ENCODE results near the gene COL4A2.
A peak's percentile ranks its signal among the peaks of the same experiment; 100 is the strongest.

Gene COL4A2

DNA sequence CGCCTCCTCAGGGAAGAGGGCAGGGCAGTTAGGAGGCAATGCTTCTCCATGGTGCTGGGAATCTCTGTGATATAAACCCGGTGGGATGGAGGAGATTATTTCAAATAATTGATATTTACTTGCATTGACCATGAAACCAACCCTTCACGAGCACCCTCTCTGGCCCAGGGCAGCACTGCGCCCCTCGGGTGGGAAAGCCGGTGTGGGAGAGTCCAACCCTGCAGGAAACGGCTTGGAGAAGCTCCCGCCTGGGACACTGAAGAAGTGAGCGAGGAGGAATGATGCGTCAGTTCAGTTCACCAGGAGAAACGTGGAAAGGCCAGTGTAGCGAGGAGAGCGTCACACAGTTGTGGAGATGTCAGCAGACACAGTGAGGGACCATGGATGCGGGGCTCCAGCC is 99.9 kb downstream of the COL4A2 start:
- DNase-seq = no peak

GRCh38 chr13:110407531-110407930 is 100.4 kb downstream of the COL4A2 start:
- no peak for DNase-seq

GRCh38 chr13:110408286-110408685 is 101.2 kb downstream of the COL4A2 start:
- DNase-seq = no peak

DNA sequence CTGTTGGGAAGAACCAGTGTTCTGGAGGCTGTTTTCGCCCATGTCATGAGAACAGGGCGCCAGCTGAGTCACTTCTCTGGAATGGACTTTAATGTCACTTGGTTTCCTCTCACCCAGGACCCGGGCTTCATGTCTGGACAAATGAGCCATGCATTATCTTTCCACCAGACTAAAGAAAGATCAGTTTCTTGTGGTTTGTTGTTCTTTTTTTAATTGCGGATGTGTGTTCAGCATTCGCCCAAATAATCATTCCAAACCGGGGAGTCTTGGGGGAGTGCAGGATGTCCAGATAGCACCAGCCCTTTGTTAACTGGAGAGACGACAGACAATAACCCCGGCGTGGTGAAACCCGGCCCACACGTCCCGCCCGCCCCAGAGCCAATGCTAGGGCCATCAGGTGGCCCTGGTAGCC is 102.5 kb downstream of the COL4A2 start:
- no peak for DNase-seq

GRCh38 chr13:110410000-110410399 is 102.9 kb downstream of the COL4A2 start:
- DNase-seq = no peak

DNA sequence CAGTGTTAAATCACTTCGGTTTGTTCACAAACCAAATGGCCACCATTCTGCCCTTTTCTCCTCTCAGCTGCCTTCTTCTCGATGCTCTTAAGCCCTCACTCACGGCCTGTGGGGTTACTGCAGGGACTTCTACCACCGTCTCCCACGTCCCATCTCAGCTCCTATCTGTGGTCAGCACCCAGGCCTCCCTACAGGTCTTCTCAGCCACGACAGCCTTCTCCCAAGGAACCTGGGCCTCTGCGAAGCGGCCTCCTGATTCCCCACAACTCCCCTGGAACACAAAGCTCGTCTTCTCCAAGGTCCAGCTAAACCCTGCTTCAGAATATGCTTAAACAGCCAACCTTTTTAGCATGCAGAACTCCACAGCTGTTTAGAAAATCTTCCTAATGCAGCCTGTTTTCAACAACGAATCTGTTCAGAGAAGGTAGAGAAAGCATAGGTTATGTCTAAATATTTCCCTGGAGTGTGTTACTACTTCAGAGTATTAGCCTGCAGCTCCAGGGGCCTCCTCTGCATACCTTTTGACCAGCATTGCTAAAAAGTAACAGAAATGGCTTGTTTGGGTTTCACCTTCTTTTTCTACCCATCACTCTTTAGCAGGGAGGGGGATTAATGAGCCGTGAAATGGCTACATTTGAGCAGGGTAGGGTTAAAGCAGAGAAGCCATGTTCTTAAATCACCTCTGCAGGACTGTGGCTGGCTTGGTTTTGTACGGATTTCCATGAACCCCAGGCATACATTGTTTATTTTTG is 104.0 kb downstream of the COL4A2 start:
- no peak for DNase-seq

DNA sequence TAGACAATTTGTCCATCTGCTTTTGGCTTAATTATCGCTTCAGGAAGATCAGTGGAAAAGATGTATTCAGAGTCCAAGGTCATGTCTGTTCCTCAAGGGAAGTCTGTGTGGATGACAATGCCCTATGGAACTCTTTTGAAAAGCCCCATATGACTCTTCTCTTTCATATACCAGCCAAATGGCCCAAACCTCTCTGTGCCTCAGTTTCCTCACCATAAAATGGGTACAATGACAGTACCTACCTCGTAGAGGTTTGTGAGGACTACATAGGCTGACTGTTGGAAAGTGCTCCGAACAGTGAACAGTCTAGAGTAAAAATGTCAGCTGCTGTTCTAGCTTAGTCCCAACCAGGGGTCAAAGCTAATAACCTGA is 104.6 kb downstream of the COL4A2 start:
- DNase-seq = no peak

DNA sequence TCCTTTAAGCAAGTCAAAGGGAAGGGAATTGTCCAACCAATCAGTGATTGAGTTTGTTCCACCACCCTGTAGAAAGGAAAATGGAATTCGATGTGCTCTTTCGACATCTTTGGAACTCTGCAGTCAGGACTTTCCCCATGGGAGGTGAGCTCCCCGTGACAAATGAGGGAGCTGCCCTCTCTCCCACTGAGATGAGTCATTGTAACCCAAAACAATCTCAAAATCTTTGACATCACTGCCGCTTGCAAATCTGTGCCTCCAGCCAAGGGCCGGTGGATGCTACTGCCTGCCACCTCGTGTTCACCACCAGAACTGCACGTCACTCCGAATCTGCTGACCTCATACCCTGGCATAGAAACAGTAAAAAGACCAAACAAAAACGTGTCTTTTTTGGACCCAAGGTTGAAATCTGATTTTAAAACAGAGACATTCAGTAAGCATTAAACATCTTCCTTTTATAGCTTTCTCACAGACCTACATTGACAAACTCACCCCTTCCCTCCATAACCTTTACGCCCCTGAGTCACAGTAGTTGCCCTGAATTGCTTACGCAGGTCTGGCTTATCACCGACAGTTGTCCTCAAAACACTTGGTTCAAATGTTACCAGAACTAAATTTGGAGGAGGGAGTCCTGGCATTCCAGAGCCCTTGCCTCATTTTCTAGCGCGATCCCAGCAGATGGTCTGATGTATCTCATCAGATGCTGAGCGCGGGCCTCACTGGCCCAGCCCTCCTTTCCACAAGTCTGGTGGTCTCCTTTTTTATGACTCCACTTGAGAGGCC is 105.2 kb downstream of the COL4A2 start:
- peak in 1 of 2 experiments; percentile 1 for DNase-seq

GRCh38 chr13:110413016-110413675 is 106.1 kb downstream of the COL4A2 start:
- DNase-seq = no peak

DNA sequence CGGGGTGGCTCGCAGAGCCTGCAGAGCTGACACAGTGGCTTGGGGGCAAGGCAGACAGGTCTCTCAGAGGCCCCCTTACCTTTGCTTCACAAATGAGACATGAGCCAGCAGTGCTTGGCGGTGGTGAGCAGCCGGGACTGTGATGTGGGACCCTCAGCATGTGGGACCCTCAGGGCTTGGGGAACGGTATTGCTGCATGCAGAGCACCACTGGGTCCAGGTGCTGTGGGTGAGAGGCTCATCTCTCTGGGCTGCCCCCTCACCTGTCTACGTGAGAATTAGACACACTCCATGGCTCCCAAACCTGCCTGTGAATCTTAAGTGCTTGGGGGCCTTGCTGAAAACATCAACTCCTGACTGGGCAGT is 106.6 kb downstream of the COL4A2 start:
- no peak for DNase-seq

- no peak for DNase-seq
Measured at GRCh38 chr13:110414283-110414682, 107.2 kb downstream of the COL4A2 start.

- DNase-seq = no peak
Measured at GRCh38 chr13:110414931-110415330, 107.8 kb downstream of the COL4A2 start.

DNA sequence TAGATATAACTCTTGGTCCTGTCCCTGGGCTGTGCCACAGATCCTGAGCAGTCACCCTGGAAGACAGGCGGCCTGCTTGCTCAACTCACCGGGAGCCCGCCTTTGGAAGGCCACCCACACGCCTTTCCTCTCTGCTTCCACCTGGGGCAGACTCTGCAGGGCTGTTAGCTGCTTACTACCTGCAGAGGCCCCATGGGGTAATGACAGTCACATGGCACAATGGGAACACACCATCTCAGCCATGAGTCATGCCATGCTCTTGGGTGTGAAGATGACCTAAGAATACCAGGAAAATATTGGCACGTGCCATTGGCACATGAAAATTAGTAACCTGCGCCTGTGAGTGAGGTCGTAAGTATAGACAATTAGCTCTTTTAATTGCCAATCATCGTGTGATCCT is 108.6 kb downstream of the COL4A2 start:
- DNase-seq = no peak

DNA sequence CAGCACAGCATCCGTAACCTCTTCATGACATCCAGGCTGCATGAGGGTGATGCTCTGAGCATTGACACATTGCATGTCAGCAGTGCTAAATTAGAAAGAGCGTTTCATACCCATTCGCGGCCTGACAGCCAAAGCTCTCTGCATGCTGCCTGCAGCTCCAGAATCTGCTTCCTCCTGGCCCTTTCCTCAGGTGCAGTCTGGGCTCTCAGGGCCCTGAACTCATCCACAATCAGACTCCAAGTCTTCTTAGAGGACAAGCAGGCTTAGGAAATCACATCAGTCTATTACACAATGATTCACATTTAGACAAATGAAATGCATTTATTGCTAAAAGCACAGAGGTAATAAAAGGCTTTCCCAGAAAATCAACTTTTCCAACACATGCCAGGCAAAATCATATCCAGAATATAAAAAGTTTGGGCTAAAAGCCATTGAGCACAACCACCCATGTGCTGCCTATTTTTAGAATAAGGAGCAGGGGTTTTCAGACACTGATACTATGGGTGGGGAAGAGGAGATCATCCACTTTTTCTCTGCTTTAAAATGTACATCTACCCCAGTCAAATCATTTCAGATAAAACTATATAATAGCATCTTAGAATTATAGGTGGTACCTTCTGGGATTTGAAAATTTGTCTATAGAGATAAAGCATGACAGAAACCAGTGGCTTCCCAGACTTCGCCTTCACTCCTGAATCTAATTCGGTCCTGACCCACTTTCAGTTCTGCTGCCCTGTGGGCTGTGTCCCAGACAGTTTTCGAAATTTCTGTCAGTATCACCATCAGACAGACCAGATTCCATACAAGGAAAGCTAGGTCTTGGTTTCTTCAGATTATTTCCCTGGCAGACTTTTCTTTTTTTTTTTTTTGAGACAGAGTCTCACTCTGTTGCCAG is 109.3 kb downstream of the COL4A2 start:
- no peak for DNase-seq

GRCh38 chr13:110418944-110419343 is 111.9 kb downstream of the COL4A2 start:
- no peak for DNase-seq

GRCh38 chr13:110419381-110419791 is 112.3 kb downstream of the COL4A2 start:
- DNase-seq = no peak

- no peak for DNase-seq
Measured at GRCh38 chr13:110419946-110420345, 112.9 kb downstream of the COL4A2 start.

- no peak for DNase-seq
Measured at GRCh38 chr13:110420626-110421025, 113.5 kb downstream of the COL4A2 start.

DNA sequence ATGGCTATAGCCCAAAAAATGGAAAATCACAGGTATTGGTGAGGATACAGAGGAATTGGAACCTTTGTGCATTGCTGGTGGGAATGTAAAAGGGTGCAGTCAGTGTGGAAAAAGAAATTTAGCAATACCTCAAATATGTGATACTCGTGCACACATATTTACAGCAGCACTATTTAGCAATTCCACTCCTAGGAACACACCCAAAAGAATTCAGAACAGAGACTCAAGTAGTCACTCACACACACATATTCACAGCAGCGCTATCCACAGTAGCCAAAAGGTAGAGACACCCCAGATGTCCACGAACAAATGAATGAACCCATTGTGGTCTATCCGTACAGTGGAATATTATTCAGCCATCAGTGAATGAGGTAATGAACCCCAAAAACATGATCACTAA is 114.0 kb downstream of the COL4A2 start:
- no peak for DNase-seq

DNA sequence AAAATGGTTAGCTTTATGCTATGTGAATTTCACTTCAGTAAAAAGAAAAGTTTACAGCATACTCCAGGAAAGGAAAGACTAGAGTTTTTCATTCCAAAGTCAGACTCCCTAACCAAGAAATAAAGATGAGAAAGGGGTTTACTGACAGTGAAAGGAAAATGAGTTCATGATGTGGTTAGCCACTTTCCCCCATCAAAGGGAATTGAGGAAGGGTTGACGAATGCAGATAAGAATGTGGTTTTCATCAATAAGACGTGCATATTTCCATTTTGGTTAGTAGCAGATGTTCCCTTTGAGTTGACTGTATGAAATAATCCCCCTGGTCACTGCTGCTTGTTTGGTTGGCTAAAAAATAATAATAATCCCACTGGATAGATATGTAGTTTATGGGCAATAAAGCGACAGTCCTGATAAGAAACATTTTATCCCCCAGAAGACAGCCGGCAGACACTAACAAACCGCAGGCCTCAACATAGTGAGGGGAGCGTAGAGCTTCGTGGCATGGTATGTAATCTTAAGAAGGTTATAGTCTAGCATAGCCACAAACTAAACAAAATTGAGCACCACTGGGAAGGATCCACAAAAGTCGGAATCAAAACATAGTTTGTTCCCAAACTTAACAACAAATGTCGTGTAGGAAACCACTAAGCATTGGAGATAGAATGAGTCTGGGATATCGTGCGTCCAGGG is 114.8 kb downstream of the COL4A2 start:
- DNase-seq = no peak

- no peak for DNase-seq
Measured at GRCh38 chr13:110422913-110423688, 116.0 kb downstream of the COL4A2 start.

Measured in NCI-H446 (cell line).